Stimulated activated CD4-positive, alpha-beta T cell treated with anti-CD3 and anti-CD28 coated beads, Interleukin-1b, Interleukin-23, amount 100 ng/mL, for 48 hours (primary cell): ENCODE data around the gene EXOSC2.

Experiments
- DNase-seq: peaks from one replicate; pipeline ENCODE4 v3.0.0-alpha.2; 2020

Gene EXOSC2

DNA sequence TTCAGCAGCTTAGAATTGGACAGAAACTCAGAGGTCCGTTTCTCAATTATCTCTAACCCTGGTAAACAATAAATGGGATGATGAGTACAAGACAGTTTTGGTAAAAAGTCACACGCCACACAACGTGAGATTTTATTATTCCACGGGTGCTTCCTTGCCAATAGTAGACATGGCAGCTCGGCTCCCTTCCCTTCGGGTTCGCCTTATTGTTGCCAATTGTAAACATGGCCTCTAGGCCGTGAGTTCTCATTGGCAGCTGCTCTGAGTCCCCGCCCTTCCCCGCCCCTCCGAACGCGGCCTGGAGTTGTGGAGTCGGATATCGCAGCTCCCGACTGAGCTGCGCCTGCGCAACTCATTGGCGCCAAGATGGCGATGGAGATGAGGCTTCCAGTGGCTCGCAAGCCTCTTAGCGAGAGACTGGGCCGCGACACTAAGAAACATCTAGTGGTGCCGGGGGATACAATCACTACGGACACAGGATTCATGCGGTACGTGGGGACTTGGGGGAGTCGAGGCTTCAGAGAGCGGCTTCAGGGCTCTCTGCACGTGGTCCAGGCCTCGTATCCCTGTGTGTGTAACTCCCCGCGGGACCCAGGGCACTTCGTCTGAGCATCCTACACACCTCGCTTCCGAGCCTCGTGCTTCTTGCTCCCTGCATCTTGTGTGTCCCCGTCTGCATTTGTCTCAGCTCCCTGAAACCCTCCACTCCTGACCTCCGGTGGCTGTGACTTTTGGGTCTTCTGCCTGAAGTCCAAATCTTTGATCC is at the start of gene EXOSC2:
Gene EXOSC2 (plus strand): TSS at position 355 of the 766 bp plus-strand sequence. CDS start 12 bp downstream, at position 367.
- DNase-seq: peak; percentile 99

- DNase-seq: no peak
Observed at GRCh38 chr9:130651221-130651620, 42.4 kb upstream of the EXOSC2 start.

GRCh38 chr9:130651752-130652151 is 41.8 kb upstream of the EXOSC2 start:
- DNase-seq: no peak

GRCh38 chr9:130654879-130655278 is 38.7 kb upstream of the EXOSC2 start:
- DNase-seq: no peak

DNA sequence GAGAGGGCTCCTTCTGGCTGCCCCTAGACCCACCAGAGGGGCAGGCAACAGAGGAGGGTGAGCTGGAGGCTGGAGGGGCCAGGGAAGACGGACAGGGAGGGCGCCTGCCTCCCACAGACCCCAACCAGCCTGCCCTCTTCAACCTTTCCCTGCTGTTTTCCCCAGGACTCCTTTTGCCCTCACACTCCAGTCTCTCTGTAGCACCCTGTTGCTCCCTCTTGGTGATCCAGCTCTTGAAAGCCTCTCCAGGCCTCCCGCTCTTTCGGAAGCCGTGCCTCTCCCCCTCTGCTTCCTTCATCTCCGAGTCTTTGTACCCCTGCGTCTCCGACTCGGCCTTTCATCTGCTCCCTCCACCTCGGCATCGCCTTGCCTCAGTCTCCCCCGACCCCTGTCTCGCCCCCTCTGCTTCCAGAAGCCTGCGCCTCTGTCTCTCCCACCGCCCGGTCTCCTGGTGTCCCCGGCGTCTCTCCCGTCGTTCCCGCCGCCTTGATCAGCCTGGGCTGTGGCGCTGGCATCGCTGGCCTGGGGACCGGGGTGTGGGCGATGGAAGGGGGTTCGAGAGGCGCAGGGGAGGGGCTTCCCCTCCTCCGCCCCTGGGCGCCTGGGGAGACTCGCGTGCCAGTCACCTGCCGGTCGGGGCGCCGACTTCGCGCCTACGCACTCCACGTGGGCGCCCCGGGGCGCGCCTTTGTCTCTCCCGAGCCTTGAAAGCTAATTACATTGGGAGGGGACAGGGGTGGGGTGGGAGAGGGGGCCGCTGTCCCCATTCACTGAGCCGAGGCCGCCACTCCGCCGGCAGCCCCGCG is 34.5 kb upstream of the EXOSC2 start:
- no peak for DNase-seq

- DNase-seq: no peak
Observed at GRCh38 chr9:130659699-130660248, 33.8 kb upstream of the EXOSC2 start.

- no peak for DNase-seq
Observed at GRCh38 chr9:130660326-130660682, 33.3 kb upstream of the EXOSC2 start.

DNA sequence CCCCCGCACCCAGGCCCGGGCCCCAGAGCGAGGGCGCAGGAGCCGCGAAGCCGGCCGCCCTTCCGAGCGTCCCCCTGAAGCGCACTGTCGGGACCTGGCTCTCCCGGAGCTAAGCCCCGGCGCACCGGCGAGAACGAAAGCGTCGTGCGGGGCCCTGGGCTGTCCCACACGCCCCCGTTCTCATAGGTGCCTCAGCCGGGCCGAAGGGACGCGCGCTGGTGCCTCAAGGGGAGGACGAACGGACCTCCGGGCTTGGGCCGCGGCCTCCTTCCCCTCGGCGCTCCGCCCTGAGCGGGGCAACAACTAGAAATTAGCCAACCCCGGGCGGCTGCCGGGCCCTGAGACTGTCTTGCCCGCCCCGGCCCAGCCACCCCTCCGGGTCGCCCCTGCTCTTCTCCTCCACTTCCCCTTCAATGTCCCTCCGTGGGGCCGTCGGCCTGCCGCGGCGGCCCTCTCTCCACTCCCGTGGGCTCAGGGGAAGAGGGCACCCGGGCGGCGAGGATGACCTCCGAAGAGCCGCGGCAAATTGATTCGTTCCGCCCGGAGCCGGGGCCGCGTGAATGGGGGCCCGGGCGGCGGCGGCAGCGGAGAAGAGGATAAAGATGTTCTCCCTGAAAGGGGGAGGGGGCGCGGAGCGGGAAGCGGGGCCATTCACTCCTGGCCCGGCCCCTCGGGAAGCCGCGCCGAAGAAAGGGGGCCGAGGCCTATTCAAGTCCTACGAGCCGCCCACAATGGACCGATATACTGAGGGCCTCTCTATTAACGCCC is 32.7 kb upstream of the EXOSC2 start:
- DNase-seq: no peak

- no peak for DNase-seq
Observed at GRCh38 chr9:130661451-130662098, 32.0 kb upstream of the EXOSC2 start.

- DNase-seq: no peak
Observed at GRCh38 chr9:130662099-130662969, 31.2 kb upstream of the EXOSC2 start.

DNA sequence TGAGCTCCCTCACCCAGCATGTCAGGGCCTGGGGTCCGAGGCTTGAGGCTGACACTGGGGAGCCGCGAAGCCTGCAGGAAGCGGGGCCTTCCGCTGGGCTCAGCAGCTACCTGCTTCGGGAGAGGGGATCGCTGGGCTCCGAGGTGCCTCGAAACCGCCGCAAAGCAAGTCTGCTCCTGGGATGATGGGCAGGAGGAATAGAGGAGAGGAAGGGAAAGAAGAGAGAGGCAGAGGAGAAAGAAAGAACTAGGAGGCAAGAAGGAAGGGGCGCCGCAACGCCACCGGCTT is 30.7 kb upstream of the EXOSC2 start:
- no peak for DNase-seq

GRCh38 chr9:130663258-130663976 is 30.2 kb upstream of the EXOSC2 start:
- DNase-seq: peak; percentile 19

DNA sequence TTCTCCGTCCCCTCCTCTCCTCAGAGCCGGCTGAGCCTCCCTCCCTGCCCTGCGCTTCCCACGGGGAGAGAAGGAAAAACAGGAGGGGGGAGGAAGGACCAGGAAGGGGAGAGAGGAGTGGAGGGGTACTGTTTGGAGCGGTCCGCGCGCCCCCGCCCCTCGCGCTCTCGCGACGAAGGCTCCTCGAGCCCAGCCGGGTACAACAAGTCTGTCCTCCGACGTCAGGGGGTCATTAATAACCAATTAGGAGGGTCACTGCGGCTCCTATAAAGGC is 29.7 kb upstream of the EXOSC2 start:
- no peak for DNase-seq

GRCh38 chr9:130664251-130665028 is 29.1 kb upstream of the EXOSC2 start, which contains the start of gene PRDM12:
Gene PRDM12, plus strand, starts transcription at chr9:130664594. Its CDS starts 60 bp downstream, at chr9:130664654.
- no peak for DNase-seq

- DNase-seq: no peak
Observed at GRCh38 chr9:130665029-130665430, 28.6 kb upstream of the EXOSC2 start.

DNA sequence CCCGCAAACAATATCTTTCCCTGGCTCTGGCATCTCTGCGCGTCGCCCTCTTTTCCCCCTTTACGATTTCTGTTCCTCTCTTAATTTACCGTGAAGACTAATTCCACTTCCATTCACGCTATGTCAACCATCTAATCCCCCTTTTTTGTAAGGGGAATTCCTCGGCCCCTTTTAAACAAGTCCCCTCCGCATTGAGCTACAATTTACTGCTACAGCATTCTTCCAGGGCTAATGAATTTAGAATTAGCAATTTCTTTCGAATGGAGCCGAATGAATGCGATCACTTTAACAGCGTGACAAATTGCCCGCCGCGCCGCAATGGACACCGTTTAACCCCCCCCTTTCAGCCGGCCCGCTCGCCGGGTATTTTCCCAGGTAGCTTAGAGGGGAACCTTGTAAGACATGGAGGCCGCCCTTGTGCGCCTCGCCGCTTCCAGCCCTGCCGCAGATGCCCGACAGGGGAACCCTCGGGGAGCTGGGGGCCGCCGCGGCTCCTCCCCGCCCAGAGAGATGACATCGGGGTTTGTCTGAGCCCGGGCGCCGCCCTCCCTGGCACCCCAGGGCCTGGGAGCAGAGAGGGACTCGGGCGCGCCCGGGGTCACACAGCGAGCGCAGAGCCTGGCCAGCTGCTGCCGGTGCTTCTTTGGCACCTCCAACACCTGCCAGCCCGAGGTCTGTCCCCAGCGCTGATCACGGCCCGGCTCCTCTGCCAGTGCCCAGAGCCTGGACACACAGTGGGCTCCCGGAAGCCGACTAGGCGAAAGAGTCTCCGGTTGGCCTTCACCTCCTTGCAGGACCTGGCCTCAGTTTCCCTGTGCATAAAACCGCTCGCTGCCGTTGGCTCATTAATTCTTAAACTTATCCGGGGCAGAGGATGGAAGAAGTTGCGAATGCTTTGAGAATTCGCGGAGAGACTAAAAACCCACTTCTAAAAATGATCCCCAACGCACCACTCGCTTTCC is 27.9 kb upstream of the EXOSC2 start:
- no peak for DNase-seq

DNA sequence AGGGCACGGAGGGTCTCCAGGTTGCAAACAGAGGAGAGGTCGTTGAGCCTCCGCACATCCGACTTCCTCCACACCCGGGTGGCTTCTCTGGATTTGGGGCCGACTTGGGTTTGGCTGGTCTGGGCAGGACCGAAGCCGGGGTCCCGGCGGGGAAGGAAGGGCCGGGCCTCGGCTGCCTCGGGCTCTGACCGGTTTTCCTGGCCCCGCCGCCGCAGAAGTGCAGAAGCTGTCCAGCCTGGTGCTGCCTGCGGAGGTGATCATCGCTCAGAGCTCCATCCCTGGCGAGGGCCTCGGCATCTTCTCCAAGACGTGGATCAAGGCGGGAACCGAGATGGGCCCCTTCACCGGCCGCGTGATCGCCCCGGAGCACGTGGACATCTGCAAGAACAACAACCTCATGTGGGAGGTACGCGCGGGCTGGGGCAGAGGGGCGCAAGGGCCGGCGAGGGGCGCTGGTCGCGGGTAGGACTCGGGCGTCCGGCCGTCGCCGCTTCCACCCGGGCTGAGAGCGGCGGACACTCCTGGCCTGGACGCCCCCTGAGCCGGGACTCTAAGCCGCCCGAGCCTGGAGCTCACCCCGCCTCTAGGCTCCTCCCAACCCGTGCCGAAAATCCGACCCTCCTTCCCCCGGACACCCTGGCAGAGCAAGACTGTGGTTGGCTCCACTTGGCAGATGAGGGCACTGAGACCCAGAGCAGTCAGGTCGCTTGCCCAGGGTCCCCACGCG is 27.0 kb upstream of the EXOSC2 start:
- DNase-seq: no peak

GRCh38 chr9:130667120-130667435 is 26.5 kb upstream of the EXOSC2 start:
- no peak for DNase-seq

- no peak for DNase-seq
Observed at GRCh38 chr9:130668196-130668595, 25.4 kb upstream of the EXOSC2 start.
